ENCODE data around the gene KRTAP5-3.
A peak's percentile ranks its signal among the peaks of the same experiment; 100 is the strongest.
"Not testable (repeated sequence)": the region's sequence is repeated elsewhere in the genome, so short reads cannot be mapped to it uniquely, and the experiment has no call there.

KRTAP5-3 gene

GRCh38 chr11:1575756-1576155 is 32.5 kb downstream of the KRTAP5-3 start:
- DNase-seq: not testable (repeated sequence)

DNA sequence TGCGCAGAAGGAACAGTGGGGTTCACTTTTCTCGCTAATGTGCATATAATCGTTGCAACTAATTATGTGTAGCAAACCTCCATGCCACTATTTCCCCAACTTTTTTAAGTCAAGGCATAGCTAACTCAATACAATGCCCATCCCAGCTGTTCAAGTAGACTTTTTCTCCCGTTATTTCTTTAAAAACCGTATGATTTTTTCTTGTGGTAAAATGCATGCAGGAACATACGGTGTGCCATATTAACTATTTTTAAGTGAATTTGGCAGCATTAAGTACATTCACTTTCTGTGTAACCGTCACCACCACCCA is 33.4 kb downstream of the KRTAP5-3 start:
- no peak for DNase-seq

DNA sequence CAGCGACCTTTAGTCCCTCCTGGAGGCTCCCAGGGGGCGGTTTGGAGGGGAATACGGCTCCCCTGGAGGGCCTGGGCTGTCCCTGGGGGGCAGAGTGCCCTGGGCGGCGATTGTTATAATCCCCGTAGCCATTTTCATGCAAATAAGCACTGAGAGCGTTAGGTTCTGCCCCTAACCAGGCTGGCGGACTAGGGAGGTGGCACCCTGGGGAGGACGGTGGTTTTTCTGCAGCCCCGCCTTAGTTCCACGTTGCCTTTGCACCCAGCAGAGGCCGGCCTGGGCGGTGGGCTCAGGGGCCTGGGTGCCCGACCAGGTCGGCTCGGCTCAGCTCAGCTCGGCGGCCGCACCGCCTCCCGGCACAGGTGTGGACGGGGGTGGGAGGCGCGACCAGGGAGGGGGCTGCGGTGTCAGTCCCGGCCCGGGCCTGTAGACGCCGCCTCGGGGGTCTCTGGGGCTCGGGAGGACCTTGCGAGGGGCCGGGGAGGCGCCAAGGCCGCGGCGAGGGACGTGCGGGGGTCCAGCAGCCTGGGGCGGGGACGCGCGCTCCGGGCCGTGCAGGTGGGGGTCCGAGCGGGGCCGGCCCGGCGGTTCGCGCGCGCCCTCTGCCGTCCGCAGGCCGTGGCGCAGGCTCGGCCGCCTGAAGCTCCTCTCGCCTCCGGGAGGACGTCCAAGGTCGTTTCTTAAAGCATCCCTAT is 33.9 kb downstream of the KRTAP5-3 start:
- DNase-seq: peak; percentile 70 to 72

DNA sequence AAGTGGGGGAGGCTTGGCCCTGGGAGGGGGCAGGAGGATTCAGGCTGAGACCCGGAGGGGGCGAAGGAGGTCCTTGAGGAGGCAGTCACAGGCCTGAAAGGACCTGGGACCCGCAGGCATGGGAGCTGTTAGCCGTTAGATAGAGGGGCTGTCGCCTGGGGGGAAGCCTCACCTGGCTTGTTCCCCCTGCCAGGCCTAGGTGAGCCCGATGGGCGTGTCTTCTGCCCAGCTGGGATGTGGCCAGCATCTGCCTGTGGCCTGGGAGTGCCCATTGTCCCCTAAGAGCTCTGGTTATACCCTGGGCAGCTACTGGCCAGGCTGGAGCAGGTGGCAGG is 34.4 kb downstream of the KRTAP5-3 start:
- no peak for DNase-seq

GRCh38 chr11:1573077-1573902 is 35.0 kb downstream of the KRTAP5-3 start:
- peak; percentile 48 to 62 for DNase-seq

DNA sequence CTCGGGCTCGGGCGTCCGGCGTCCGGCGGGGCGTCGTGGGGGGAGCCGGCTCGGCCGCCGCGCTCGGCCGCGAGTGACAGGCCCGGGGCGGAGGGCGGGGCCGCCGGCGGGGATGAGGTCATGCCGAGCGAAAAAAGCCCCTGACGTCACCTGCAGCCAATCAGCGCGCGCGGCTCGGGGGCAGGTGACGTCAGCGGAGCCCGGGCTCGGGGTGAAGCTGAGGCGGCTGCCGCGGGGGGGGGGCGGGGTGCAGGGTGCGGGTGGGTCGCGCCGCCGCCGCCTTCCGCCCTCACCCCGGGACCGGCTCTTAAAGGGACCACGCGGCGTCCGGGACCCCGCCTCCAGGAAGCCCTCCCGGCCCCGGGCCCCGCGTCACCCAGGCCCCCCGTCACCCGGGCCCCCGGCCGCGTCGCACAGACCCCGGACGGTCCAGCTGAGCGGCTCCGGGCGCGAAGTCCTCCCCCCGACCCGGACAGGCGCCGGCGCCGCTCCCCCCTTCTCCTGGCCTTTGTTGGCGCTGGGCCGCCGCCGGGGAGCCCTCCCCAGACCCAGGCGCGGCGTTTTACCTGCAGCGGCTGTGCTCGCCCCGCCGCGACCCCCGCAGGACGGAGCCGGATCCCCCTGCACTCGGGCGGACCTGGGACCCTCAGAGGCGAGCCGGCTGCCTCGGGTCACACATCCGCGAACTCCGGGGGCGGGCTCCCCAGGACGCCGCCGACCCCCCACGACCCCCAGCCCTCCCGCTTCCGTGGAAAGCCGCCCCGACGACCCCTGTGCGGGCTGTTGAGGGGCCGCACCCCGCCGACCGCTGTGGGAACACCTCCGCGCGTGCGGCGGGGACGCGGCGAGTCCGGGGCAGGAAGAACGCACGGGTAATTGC is 35.8 kb downstream of the KRTAP5-3 start, which contains the start of gene DUSP8:
DUSP8 (minus strand) TSS at position 75 of the 880 bp plus-strand sequence. CDS start 6,445 bp downstream, outside the sequence.
- DNase-seq: peak; percentile 94 to 96

DNA sequence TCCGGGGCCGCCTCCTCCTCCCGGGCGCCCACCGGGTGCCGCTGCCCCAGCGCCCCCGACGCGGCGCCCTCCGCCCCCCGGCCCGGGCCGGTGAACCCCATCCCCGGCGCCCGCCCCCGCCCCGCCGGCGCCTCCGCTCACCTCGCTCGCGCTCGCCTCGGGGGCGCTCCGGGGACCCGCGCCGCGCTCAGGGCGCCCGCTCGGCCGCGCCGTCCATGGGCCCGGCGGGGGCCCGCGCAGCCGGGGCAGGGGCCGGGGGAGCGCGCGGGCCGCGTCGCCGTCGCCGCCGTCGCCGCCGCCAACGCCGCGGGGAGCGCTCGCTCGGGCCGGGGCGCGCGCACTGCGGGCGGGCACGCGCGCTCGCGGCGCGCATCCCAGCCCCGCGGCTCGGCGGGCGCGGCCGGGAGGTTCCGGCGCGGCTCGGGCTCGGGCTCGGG is 36.5 kb downstream of the KRTAP5-3 start:
- DNase-seq: no peak

- DNase-seq: peak; percentile 44 to 46
These were observed 37.1 kb downstream of the KRTAP5-3 start for GRCh38 chr11:1570896-1571759.

DNA sequence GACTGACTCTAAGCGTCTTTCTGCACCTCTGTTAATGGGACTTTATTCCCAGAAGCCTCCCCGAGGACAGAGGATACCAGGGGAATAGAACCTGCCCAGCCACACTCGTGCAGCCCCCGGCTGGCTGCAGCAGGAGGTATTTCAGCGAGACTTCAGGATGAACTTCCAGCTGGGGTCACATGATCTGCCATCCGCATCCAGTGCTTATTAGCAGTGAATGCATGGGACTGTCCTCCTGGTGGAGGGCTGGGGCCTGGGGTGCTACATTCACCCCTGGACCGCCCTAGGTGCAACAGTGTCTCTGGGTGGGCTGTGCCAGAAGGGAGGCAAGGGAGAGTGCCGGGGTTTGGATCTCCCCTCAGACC is 37.8 kb downstream of the KRTAP5-3 start:
- DNase-seq: no peak

DNA sequence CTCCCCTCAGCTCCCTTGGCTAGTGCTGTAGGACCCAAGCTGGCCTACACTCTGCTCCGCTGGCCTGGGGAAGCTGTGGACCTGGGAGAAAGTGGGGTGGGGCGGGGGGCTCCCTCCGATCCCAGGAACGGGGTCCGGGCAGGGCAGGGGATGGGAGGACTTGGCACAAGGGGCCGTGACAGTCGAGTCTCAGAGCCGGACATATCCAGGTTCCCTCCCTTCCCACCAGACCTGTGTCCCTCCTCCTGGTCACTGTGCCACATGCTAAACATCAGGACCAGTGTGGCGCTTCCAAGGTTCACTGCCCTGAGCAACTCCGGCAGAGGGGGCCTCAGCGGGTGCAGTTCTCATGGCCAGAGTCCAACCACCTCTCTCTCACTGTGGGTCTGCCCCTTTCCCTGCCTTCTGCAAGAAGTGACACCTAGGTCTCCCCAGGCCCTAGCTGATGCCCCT is 38.2 kb downstream of the KRTAP5-3 start:
- DNase-seq: no peak

DNA sequence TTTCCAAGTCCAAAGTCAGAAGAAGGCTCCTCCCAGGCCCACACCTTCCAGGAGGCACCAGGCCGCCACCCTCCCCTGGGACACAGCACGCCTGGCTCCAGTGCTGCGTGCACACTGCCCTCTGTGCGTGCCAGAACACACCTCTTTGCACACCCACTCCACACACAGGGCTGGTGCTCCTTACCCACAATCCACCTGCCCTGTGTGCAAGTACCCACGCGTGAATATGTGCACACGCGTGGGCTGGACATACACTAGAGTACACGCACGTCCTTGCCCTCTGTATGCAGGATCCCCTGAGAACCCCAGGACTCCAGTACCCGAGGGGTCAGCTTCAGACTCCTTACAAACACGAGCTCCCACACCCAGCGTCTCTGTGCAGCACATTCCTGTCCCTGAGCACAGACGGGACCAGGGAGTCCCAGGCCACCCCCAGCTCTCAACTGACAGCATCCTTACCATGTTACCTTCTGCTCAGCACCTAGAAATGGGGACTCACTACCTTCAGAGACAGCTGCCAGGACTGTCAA is 38.9 kb downstream of the KRTAP5-3 start:
- peak in 1 of 2 donors; percentile 7 for DNase-seq

DNA sequence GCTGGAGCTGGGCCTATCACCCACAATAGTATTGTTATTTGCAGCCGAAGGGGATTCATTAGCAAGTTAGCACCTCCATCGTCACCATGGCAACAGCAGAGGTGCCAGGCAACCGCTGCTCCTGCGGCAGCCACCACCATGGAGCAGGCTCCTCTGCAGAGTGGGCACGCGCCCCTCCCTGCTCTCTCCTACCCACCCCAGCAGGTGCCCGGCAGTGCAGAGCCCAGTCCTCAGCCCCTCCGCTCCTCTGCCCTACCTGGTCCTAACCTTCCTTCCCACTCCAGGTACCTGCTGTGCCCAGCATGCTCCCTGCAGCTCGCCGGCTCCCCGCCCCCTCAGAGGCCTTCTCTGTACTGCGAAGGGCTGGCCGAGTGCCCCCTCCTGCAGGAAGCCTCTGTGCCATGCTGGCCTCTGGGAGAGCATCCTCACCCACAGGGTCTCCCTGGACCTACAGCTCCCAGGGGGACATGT is 39.8 kb downstream of the KRTAP5-3 start:
- peak; percentile 78 to 79 for DNase-seq

- no peak for DNase-seq
These were observed 40.6 kb downstream of the KRTAP5-3 start for GRCh38 chr11:1567721-1568100.

GRCh38 chr11:1567052-1567720 is 41.1 kb downstream of the KRTAP5-3 start:
- no peak for DNase-seq

DNA sequence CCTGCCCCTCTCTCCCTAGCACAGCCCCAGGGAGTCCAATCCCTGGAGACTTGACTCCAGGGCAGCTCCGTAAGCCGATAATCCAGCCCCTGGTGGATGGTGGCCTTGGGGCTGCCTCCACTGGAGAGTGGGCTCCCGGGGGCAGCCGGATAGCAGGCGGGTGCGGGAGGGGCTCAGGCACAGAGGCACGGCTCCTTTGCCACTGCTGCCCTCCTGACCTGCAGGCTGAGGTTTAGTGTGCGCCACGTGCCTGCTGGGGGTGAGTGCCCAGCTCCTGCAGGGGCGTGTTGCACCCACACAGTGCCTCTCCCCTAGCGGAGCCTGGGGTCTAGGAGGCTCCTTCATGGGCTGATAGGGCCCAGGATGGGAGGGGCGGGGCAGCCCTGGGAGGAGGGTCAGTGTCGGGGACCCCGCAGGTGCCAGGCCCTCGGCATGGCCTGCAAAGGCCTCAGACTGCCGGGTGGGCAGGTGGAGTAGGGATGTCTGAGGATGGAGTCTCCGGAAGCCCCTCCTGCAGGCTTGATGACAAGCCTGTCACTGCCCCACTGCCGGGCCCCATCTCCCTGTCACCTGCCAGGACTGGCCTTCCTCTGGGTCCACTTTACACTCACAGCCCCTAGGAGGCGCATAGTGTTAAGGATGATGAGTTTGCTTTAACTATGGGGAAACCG is 41.7 kb downstream of the KRTAP5-3 start:
- peak in 1 of 2 donors; percentile 7 for DNase-seq

- no peak for DNase-seq
These were observed 42.4 kb downstream of the KRTAP5-3 start for GRCh38 chr11:1565904-1566247.

- peak in 1 of 2 donors; percentile 8 for DNase-seq
These were observed 42.9 kb downstream of the KRTAP5-3 start for GRCh38 chr11:1565173-1565903.

GRCh38 chr11:1564535-1565172 is 43.6 kb downstream of the KRTAP5-3 start:
- DNase-seq: peak in 1 of 2 donors; percentile 23
